Measurements from ENCODE around the gene DPF3.

- TF ChIP-seq, protein P1, sequence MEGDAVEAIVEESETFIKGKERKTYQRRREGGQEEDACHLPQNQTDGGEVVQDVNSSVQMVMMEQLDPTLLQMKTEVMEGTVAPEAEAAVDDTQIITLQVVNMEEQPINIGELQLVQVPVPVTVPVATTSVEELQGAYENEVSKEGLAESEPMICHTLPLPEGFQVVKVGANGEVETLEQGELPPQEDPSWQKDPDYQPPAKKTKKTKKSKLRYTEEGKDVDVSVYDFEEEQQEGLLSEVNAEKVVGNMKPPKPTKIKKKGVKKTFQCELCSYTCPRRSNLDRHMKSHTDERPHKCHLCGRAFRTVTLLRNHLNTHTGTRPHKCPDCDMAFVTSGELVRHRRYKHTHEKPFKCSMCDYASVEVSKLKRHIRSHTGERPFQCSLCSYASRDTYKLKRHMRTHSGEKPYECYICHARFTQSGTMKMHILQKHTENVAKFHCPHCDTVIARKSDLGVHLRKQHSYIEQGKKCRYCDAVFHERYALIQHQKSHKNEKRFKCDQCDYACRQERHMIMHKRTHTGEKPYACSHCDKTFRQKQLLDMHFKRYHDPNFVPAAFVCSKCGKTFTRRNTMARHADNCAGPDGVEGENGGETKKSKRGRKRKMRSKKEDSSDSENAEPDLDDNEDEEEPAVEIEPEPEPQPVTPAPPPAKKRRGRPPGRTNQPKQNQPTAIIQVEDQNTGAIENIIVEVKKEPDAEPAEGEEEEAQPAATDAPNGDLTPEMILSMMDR (conservative IDR thresholded peaks at IDR 0.05) = no peak
- TF ChIP-seq EZH2 (IDR thresholded peaks at IDR 0.05; ENCODE audit: low read depth) = no peak
These were observed 152.1 kb downstream of the DPF3 start for GRCh38 chr14:72741826-72742117.
